Type B pancreatic cell (in vitro differentiated cells): Measurements from ENCODE around the gene GHR. TPM values are rescaled to one million over a fixed set of nuclear protein-coding genes. Genes with fewer than 3 reads are reported as not detected.

Experiments
- DNase-seq: peaks from one replicate; pipeline ENCODE4 v3.0.0; 2021; ENCODE audit warnings: mixed read lengths; ENCODE audit not compliant: unreplicated experiment; ENCODE audit errors: extremely low spot score
- H3K27ac Mint-ChIP-seq: 2 replicates; pipeline ENCODE4 v1.8.0; 2021; ENCODE audit warnings: mild to moderate bottlenecking, mixed read lengths
- H3K27me3 Mint-ChIP-seq: 2 replicates; pipeline ENCODE4 v1.8.0; 2021; ENCODE audit warnings: mixed read lengths
- H3K36me3 Mint-ChIP-seq: 2 replicates; pipeline ENCODE4 v1.8.0; 2021; ENCODE audit warnings: mixed read lengths
- H3K4me1 Mint-ChIP-seq: one replicate; pipeline ENCODE4 v1.8.0; 2021; ENCODE audit warnings: mixed read lengths; ENCODE audit not compliant: unreplicated experiment
- H3K4me3 Mint-ChIP-seq: 2 replicates; pipeline ENCODE4 v1.8.0; 2021; ENCODE audit warnings: mild to moderate bottlenecking, mixed read lengths
- H3K9me3 Mint-ChIP-seq: 2 replicates; pipeline ENCODE4 v1.8.0; 2021; ENCODE audit warnings: mixed read lengths
- CTCF ChIP-seq: fragments of 200-600 bp; sonication (generic); conservative IDR thresholded peaks from 2 replicates; pipeline ENCODE4 v1.5.0; 2021; ENCODE audit warnings: antibody characterized with exemption, mild to moderate bottlenecking
- total RNA-seq: library from RNA; stranded (reverse); gene quantifications from 2 replicates; pipeline ENCODE4 v1.2.1, GENCODE V29; 2021; ENCODE audit warnings: low replicate concordance

GHR gene
- total RNA-seq, 1 donor from 2014 or later, result 2.6 TPM

GRCh38 chr5:42518595-42519221, 95.5 kb downstream of the GHR start:
- no peaks in the 10 kb centered on the region for H3K27me3 Mint-ChIP-seq
- H3K9me3 Mint-ChIP-seq, result peaks cover under 1% of the 10 kb centered on the region
- no peak for DNase-seq

GRCh38 chr5:42520203-42520602, 97.0 kb downstream of the GHR start:
- Mint-ChIP-seq H3K9me3 (peaks cover 6% of the 10 kb centered on the region), H3K4me3 (no peak overlapping the region), H3K27ac (no peak overlapping the region), H3K27me3 (no peaks in the 10 kb centered on the region), H3K36me3 (no peaks in the 10 kb centered on the region), H3K4me1 (peaks cover 8% of the 10 kb centered on the region)
- TF ChIP-seq CTCF, result no peak
- DNase-seq, result no peak

More at GRCh38 chr5:42518595-42519221, 95.5 kb downstream of the GHR start:
- Mint-ChIP-seq H3K27ac (peak overlapping the region; percentile 52), H3K4me1 (peaks cover 8% of the 10 kb centered on the region), H3K4me3 (no peak overlapping the region), H3K36me3 (no peaks in the 10 kb centered on the region)
- no peak for TF ChIP-seq CTCF

GRCh38 chr5:42520957-42521356, 97.7 kb downstream of the GHR start:
- no peak for DNase-seq
- Mint-ChIP-seq H3K27me3 (no peaks in the 10 kb centered on the region), H3K4me1 (peaks cover 8% of the 10 kb centered on the region), H3K4me3 (no peak overlapping the region), H3K9me3 (peaks cover 6% of the 10 kb centered on the region), H3K36me3 (no peaks in the 10 kb centered on the region), H3K27ac (no peak overlapping the region)
- TF ChIP-seq CTCF, result no peak

- Mint-ChIP-seq H3K4me1 (peaks cover 8% of the 10 kb centered on the region), H3K27me3 (no peaks in the 10 kb centered on the region), H3K4me3 (no peak overlapping the region), H3K9me3 (peaks cover 6% of the 10 kb centered on the region), H3K36me3 (no peaks in the 10 kb centered on the region), H3K27ac (no peak overlapping the region)
- DNase-seq, result no peak
- TF ChIP-seq CTCF, result no peak
Observed at GRCh38 chr5:42521406-42521805, 98.2 kb downstream of the GHR start.

GRCh38 chr5:42522783-42523182, 99.5 kb downstream of the GHR start:
- H3K4me3 Mint-ChIP-seq, result no peak overlapping the region
- peaks cover 8% of the 10 kb centered on the region for H3K4me1 Mint-ChIP-seq
- peaks cover 6% of the 10 kb centered on the region for H3K9me3 Mint-ChIP-seq
- no peak overlapping the region for H3K27ac Mint-ChIP-seq
- no peak for DNase-seq
- TF ChIP-seq CTCF, result no peak
- no peaks in the 10 kb centered on the region for H3K27me3 Mint-ChIP-seq
- H3K36me3 Mint-ChIP-seq, result no peaks in the 10 kb centered on the region
